GM19455 (cell line): Measurements from ENCODE around the gene NOL12.
"Not testable (repeated sequence)": the region's sequence is repeated elsewhere in the genome, so short reads cannot be mapped to it uniquely, and the experiment has no call there.

Experiments used
- ATAC-seq: cut with Tn5 transposase; IDR thresholded peaks from one replicate; pipeline ENCODE4 v1.9.1; 2021; ENCODE audit not compliant: unreplicated experiment

NOL12 gene

GRCh38 chr22:37678372-37678771, 7.8 kb upstream of the NOL12 start:
- ATAC-seq: no peak

- ATAC-seq: no peak
Measured at GRCh38 chr22:37679670-37680069, 6.5 kb upstream of the NOL12 start.

GRCh38 chr22:37680191-37680851, 5.8 kb upstream of the NOL12 start:
- ATAC-seq: no peak

- no peak for ATAC-seq
Measured at GRCh38 chr22:37681001-37681424, 5.1 kb upstream of the NOL12 start.

GRCh38 chr22:37681556-37682049, 4.5 kb upstream of the NOL12 start:
- no peak for ATAC-seq

- no peak for ATAC-seq
Measured at GRCh38 chr22:37684803-37685615, 1.1 kb upstream of the NOL12 start.

- ATAC-seq: no peak
Measured at GRCh38 chr22:37690407-37690806, 4.3 kb downstream of the NOL12 start.

GRCh38 chr22:37690901-37691504, 4.9 kb downstream of the NOL12 start:
- no peak for ATAC-seq

- ATAC-seq: no peak
Measured at GRCh38 chr22:37692627-37693285, 6.6 kb downstream of the NOL12 start.

- not testable (repeated sequence) for ATAC-seq
Measured at GRCh38 chr22:37694131-37694530, 8.0 kb downstream of the NOL12 start.

- not testable (repeated sequence) for ATAC-seq
Measured at GRCh38 chr22:37696260-37696656, 10.1 kb downstream of the NOL12 start.

- no peak for ATAC-seq
Measured at GRCh38 chr22:37696657-37697537, 10.8 kb downstream of the NOL12 start, which contains the start of gene TRIOBP. TRIOBP (plus strand) TSS chr22:37697048; CDS start chr22:37701366, 4,318 bp downstream.

GRCh38 chr22:37697538-37697835, 11.3 kb downstream of the NOL12 start:
- no peak for ATAC-seq

GRCh38 chr22:37701141-37701786, 15.1 kb downstream of the NOL12 start:
- no peak for ATAC-seq

GRCh38 chr22:37703906-37704305, 17.8 kb downstream of the NOL12 start:
- ATAC-seq: no peak

GRCh38 chr22:37704645-37705044, 18.5 kb downstream of the NOL12 start:
- no peak for ATAC-seq

GRCh38 chr22:37705205-37705604, 19.1 kb downstream of the NOL12 start:
- ATAC-seq: no peak

GRCh38 chr22:37708580-37709444, 22.7 kb downstream of the NOL12 start:
- ATAC-seq: no peak

GRCh38 chr22:37709445-37709765, 23.3 kb downstream of the NOL12 start:
- no peak for ATAC-seq
